NCI-H460 (cell line): ENCODE results near the gene LNPK. TPM values are rescaled to one million over a fixed set of nuclear protein-coding genes. Genes with fewer than 3 reads are reported as not detected.
"Not testable (repeated sequence)": the region's sequence is repeated elsewhere in the genome, so short reads cannot be mapped to it uniquely, and the experiment has no call there.

Experiments
- DNase-seq: peaks from one replicate; pipeline ENCODE4 v3.0.0-alpha.2; 2016; ENCODE audit warnings: low read depth; ENCODE audit errors: extremely low read depth
- total RNA-seq: library from RNA; depleted of rRNA; stranded (reverse); fragments of >200 nt; shearing (Covaris generic); gene quantifications from 2 replicates; pipeline ENCODE4 v1.2.3, GENCODE V29; 2014; rRNA removed

The LNPK gene
- total RNA-seq, 1 experiment from 2014 or later, result 24.0 TPM

DNA sequence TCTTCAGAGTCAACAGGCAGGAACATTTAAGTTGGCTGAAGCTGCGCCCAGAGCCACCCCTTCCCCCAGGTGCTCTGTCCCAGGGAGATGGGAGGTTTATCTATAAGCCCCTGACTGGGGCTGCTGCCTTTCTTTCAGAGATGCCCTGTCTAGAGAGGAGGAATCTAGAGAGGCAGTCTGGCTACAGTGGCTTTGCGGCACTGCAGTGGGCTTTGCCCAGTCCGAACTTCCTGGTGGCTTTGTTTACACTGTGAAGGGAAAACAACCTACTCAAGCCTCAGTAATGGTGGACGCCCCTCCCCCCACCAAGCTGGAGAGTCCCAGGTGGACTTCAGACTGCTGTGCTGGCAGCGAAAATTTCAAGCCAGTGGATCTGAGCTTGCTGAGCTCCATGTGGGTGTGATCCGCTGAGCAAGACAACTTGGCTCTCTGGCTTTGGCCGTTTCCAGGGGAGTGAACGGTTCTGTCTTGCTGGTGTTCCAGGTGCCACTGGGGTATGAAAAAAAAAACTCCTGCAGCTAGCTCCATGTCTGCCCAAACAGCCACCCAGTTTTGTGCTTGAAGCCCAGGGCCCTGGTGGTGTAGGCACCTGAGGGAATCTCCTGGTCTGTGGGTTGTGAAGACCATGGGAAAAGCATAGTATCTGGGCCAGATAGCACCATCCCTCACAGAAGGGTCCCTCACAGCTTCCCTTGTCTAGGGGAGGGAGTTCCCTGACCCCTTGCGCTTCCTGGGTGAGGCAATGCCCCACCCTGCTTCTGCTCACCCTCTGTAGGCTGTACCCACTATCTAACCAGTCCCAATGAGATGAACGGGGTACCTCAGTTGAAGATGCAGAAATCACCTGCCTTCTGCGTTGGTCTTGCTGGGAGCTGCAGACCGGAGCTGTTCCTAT lies 88.0 kb downstream of the LNPK start:
- DNase-seq, result not testable (repeated sequence)

- not testable (repeated sequence) for DNase-seq
These were observed 88.8 kb downstream of the LNPK start for GRCh38 chr2:175913267-175913666.

DNA sequence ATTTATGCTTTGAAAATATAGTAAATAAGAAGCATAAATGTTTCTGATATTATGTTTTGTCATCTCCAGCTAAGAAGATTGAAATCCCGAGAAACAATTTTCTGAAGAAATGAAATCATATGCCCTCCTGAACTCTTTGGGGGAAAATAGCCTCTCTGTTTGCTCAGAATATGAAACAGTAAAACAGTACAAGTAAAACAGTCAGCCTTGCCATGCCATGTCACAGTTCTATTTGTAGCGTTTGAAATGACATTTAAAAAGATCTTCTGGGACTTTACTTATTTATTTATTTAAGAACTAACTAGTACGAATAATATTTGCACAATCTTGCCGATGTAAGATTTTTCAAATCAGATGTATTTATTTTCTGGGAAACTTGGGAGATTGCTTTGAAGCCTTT lies 98.0 kb downstream of the LNPK start:
- no peak for DNase-seq

GRCh38 chr2:175903384-175903936 lies 98.6 kb downstream of the LNPK start:
- DNase-seq, result no peak

DNA sequence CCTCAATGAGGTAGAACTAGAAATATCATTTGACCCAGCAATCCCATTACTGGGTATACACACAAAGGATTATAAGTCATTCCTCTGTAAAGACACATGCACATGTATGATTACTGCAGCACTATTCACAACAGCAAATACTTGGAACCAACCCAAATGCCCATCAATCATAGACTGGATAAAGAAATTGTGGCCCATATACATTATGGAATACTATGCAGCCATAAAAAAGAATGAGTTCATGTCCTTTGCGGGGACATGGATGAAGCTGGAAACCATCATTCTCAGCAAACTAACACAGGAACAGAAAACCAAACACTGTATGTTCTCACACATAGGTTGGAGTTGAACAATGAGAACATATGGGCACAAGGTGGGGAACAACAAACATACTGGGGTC lies 106.1 kb downstream of the LNPK start:
- not testable (repeated sequence) for DNase-seq

GRCh38 chr2:175892046-175892445 lies 110.0 kb downstream of the LNPK start:
- DNase-seq, result no peak

GRCh38 chr2:175890636-175891242 lies 111.3 kb downstream of the LNPK start:
- no peak for DNase-seq

GRCh38 chr2:175889701-175890302 lies 112.3 kb downstream of the LNPK start:
- DNase-seq, result no peak

DNA sequence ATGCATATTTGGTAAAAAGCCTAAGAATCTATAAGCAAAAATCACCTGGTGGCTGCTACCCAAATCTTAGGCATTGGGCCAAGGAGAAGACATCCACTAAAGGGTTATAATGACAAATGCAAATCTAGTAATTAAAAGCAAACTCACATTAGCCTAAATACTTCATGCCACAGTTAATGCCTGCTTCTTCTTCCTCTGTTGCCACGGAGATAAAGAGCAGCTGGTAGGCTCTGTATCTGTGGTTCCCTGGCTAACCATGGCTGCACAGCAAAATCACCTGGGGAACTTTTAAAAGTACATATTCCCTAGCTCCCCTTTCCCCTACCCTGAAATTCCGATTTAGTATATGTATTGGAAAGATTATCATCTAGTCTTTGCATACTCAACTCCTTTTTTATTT lies 114.3 kb downstream of the LNPK start:
- DNase-seq, result no peak

DNA sequence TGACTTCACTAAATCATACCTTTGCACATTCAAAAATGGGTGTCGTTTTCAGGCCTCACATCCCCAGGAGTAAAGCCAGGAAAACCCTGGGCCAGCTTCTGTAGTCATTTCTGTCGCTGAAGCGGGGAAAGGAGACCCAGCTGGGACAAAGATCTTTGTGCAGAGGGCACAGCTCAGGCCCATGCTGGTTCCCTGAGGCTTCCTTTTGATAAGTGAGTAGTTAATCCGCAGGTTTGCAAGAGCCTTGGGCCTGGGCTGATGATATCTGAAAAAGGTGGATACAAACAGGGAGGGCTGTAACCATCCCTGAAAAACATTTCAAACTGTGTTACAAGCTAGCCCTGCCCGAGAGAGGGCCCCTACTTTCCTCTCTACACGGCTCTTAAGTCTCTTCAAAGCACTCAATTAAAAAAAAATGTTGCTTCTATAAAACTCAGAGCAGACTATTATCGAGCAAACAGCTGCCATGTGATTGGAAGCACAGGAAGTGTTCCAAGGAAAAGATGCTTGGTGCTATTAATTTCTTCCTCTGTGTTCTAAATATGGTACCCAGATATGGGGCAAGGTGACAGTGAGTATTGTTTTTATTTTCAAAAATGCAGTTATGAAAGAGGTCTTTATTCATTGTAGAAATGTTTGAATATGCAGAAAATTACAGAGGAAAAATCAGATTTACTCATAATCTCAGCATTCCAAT lies 117.2 kb downstream of the LNPK start:
- DNase-seq, result no peak

DNA sequence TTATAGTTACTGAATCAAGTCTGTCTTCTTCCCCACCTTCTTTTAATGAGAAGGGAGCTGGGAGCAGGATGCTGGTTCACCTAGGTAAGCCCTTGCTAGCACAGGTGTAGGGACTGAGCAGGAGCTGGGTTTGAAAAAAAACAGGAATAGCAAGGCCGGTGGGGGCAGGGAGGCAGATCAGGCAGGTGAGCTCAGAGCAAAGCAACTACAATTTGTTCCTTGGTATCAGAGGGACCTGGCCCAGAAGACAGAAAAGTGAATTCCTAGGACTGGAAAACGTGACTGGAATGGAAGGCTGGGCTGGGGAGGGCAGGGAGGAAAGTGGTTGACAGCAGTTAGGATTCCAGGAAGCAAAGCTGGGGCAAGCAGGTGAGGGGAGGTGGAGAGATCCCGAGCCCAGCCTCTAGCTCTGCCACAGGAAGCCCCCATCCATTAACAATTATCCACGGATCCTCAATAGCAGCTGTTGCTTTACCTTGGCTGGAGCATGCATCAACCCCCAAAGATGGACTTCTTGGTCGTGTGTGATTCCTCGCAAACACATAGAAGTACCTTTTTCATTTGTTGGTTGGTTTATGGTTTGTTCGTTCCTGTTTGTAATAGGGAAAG lies 118.4 kb downstream of the LNPK start:
- DNase-seq, result no peak

GRCh38 chr2:175879679-175880078 lies 122.4 kb downstream of the LNPK start:
- DNase-seq, result no peak

GRCh38 chr2:175877845-175878544 lies 124.1 kb downstream of the LNPK start:
- no peak for DNase-seq

DNA sequence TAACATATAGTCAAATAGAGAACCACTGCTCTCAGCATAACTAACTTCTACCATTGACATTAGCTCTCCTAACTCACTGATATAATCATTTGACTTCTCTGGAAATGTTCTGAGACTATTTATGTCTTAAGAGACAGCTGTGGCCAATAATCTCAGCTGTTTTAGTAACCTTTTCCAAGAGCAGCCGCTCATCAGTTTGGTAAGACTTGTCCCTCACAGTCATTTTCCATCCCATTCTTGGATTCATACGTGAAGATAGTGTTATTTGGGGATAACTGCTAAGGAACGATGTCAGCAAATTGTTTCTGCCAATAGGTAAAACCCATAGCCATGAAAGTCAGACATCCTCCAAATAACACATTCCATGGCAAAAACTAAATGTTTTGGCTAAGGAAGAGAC lies 127.8 kb downstream of the LNPK start:
- no peak for DNase-seq

Other genes with a start within 250 kb of the LNPK start
- not detected in 2 replicates for gene EVX2, start 81.7 kb upstream of the LNPK start, total RNA-seq
- gene HOXD13, start 90.5 kb upstream of the LNPK start, total RNA-seq, result 4.7 and 5.2 TPM in 2 replicates
- 0.20 TPM in 1 of 2 replicates, not detected in the other for gene HOXD12, start 97.5 kb upstream of the LNPK start, total RNA-seq
- not detected in 2 replicates for gene HOXD11, start 105.0 kb upstream of the LNPK start, total RNA-seq
- gene HOXD10, start 114.5 kb upstream of the LNPK start, total RNA-seq, result 0.25 TPM in 1 of 2 replicates, not detected in the other
- gene HOXD9, start 120.5 kb upstream of the LNPK start, total RNA-seq, result not detected in 2 replicates
- gene HOXD8, start 127.4 kb upstream of the LNPK start, total RNA-seq, result 11.7 and 13.9 TPM in 2 replicates
- not detected in 2 replicates for gene HOXD4, start 149.3 kb upstream of the LNPK start, total RNA-seq
- gene HOXD3, start 155.0 kb upstream of the LNPK start, total RNA-seq, result not detected in 2 replicates
- gene HOXD1, start 186.4 kb upstream of the LNPK start, total RNA-seq, result not detected in 2 replicates